GM12872 (cell line): ENCODE data around the gene SDF4.

Experiments
- TF ChIP-seq, protein P1 (sequence below): IDR thresholded peaks from 3 replicates; pipeline ENCODE4 v1.5.1; 2011; ENCODE audit warnings: low read depth, mild to moderate bottlenecking, low read length, moderate library complexity; ENCODE audit not compliant: insufficient read depth

The SDF4 gene

DNA sequence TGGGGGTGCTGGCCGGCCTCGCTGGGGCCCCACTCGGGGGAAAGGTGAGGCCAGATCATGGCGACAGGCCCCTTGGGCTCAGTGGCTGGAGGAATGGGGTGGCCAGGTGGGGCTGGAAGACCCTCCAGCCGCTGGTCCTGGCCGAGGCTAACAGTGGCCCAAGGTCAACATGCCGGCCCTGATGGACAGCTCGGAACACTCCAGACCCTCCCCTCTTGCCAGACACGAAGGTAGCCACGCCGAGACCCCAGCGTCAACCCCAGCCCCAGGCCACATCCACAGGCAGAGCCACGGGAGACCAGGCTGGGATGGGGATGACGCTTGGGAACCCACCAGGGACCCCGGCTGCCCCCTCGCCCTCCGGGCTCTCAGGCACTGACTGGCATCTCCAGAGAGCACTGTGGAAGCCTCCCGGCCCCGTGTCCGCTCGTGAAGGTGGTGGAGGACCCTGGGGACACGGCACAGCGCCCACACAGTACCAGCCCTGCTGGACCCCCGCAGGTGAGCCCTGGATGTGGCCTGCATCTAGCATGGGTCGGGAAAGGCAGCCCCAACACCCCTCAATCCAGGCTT is 15.6 kb upstream of the SDF4 start:
- TF ChIP-seq, protein P1, sequence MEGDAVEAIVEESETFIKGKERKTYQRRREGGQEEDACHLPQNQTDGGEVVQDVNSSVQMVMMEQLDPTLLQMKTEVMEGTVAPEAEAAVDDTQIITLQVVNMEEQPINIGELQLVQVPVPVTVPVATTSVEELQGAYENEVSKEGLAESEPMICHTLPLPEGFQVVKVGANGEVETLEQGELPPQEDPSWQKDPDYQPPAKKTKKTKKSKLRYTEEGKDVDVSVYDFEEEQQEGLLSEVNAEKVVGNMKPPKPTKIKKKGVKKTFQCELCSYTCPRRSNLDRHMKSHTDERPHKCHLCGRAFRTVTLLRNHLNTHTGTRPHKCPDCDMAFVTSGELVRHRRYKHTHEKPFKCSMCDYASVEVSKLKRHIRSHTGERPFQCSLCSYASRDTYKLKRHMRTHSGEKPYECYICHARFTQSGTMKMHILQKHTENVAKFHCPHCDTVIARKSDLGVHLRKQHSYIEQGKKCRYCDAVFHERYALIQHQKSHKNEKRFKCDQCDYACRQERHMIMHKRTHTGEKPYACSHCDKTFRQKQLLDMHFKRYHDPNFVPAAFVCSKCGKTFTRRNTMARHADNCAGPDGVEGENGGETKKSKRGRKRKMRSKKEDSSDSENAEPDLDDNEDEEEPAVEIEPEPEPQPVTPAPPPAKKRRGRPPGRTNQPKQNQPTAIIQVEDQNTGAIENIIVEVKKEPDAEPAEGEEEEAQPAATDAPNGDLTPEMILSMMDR, result no peak

DNA sequence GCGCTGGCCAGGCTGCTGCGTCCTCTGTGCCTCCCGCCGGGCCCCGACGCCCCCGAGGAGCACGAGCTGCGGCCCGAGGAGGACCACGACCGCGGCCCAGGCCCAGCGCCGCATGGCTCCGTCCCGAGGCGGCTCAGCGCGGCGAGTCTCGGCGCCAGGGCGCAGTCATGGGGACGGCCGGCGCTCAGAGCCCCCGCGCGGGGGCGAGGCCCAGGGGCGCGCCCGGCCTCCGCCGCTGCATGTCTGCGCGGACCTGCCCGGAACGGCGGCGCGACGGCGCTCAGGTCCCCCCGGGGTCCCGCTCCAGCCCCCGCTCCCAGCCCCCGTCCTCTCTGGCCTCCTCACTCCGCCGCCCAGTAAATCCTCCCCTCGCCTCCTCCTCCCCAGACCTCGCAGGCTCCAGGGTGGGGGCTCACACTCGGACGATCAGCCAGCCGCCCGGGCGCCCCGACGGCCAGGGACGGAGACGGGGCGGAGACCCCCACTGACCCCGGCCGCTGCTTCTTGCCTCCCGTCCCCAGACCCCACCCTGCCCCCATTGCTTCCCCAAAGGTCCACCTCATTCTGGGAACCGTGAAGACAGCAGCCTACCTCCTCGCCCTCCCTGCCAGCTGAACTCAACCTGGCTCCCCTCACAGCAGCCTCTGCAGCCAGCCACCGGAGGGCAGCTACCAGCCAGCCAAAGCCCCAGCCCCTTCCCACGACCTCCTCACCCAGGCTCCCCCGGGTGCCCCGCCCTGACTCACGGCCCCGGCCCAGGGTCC is 15.0 kb upstream of the SDF4 start, which contains the start of gene C1QTNF12:
C1QTNF12 (minus strand) TSS at position 146 of the 764 bp plus-strand sequence; CDS start at position 114, 32 bp downstream.
- TF ChIP-seq, protein P1, result no peak

DNA sequence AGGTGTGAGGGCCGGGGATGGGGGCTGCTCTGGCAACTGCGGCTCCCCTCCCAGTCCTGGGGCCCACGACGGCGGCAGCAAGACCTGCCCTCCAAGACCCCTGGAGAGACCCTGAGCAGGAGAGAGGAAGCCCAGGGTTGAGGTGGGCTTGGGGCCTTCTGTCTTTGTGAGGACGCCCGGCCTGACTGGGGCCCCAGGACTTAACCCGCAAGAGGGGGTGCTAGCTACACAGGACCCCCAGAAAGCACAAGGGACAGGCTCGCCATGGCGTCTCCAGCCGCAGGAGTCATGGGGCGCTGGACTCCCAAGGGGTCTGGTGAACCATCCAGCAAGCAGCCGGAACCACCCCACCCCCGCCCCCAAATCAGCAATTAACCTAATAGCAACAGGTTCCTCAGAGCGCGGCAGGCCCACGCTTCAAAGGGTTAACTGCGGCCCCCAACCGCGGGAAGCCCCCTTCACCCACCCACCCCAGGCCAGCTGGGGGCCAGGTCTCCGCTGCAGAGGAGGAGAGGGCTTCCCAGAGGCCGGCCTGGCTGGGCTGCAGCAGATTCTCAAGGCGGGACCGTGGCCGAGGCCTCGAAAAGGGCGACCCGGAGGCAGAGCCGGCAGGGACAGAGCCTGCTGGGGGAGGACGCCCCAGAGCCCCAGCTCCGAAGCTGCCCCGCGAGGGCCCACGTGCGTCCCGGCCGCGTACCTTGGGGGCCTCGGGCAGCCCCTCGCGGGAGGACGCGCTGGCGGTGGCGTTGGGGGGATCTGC is 14.2 kb upstream of the SDF4 start:
- TF ChIP-seq, protein P1, result no peak

DNA sequence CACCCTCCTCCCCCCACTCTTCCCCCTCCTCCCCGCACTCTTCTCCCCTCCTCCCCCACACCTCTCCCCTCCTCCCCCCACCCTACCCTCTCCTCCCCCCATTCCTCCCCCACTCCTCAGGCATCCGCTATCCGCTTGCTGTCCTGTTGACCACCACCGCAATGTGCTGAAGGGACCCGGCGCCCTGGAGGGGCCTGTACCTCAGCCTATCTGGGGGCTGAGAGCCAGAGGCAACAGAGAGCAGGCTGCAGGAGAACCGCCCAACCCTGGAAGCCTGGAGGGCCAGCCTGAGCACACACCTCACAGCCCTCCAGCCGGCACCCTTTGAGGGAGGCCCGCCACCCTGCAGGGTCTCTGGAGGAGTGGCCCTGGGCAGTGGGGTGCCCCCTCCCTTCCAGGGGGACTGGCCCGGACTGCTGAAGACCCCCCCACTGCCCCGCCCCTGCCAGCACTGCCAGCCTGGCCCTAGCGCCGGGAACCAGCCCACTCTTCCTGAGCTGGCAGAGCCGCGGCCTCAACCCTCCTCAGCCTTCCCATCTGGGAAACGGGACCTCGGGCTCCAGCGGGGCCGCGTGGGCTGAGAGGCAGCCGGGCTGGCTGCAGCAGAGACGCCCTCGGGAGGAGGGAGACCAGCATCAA is 13.5 kb upstream of the SDF4 start:
- TF ChIP-seq, protein P1, result no peak

DNA sequence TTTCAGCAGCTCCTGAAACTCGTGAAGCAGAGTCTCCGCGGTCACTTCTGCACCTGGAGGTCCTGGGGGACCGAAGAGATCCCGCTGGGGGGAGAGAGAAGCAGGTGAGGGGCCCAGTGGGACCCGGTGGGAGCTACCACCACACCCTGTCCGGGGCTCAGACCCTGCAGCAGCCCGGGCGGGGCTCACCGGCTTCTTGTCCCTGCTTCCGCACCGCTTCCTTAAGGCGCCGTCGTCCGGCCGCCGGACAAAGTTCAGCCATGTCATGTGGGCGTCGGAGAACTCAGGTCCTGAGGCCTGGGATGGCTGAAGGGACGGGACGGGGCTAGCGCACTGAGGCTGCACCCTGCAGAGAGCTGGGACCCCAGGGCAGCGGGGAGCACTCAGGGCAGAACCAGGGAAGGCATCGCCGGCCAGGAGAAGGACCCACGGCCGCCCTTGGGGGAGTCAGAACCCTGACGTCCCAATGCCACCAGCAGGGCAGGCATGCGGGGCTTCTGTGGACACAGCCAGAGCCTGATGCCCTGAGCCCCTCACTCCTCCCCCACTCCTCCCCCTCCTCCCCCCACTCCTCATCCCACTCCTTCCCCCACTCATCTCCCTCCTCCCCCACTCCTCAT is 12.5 kb upstream of the SDF4 start:
- TF ChIP-seq, protein P1, result no peak

DNA sequence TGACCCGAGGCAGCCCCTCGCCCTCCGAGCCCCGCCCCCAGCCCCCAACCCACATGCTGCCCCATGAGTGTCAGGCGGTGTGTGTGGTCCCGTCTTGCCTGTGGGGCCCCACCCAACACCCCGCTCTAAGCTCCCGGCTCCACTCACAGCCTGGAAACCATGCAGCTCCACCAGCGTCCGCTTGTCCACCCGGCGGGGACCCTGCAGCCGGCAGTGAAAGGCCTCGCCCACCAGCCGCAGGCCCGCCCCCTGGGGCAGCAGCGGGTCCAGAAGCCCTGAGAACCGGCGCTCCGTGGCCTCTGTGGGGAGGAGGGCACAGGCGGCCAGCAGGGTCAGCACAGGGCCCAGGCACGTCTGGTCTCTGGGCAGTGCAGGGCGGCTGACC is 12.0 kb upstream of the SDF4 start:
- TF ChIP-seq, protein P1, result no peak
